Activated naive CD4-positive, alpha-beta T cell treated with anti-CD3 and anti-CD28 coated beads, Interleukin-2, amount 50 U/mL, for 16 hours (primary cell): ENCODE data around the gene VDAC1.
"Not testable (repeated sequence)": the region's sequence is repeated elsewhere in the genome, so short reads cannot be mapped to it uniquely, and the experiment has no call there.

ENCODE experiments used
- DNase-seq: peaks from one replicate; pipeline ENCODE4 v3.0.0-alpha.2; 2020

The VDAC1 gene

DNA sequence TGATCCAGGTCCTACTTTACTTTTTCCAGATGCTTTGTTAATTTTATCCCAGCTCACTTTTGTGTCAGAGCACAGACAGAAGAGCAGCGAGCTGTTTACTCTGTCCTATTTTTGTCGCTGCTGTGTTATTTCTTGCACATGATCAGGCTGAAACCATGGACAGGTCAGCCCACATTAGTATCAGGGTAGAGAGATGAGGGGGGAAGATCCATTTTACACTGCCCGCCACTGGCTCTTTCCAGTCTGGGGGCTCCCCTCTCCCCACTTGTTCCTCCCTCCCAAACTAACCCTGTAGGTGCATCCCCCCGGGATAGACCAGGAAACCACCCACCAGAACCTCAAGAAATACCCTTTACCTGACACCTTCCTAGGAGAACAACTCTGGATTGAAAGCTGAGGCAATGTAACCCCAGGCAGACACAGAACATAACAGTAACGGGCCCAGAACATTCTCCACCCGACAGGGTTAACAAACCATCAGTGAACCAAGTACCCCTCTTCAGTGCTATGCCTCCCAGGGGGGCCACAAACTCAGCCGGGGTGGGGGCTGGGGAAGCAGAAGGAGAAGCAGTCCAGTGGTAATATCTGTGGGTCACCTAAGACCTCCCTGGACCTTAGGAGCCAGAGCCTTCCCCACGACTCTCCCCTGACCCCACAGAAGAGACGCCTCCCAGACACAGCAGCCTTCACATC is 10.3 kb downstream of the VDAC1 start:
- no peak for DNase-seq

DNA sequence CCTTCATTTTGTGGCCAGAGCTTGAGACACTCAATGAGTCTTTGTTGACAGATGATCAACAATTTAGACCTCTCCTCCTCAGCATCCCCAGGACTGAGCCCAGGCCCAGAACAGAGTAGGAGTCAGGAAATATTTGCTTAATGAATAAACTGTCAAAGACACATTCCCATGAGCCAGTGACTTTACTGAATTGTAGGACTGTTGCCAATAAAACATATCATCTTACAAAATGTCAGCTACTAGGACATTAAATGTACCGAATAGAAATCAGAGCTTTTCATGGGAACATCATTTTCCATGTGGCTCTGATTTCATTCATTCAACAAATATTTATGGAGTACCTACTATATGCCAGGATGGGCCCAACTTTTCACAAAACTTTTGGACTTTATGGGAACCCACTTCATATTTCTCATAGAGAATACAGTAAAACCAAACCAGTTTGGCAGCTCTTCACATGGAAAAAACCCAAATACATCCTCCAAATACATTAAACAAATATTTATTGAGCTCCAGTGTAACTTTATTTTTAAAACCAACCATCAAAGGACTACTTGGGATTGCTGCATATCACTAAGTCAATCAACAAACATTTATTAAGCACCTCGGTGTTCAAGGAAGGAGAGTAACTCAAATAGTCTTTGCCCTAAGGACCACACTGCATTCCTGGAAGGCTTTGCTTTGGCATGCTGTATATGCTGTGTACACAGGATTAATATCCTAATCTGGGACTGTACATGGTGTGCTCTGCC is 11.4 kb downstream of the VDAC1 start:
- no peak for DNase-seq

- no peak for DNase-seq
These were observed 12.2 kb downstream of the VDAC1 start for GRCh38 chr5:133992429-133993155.

- no peak for DNase-seq
These were observed 13.4 kb downstream of the VDAC1 start for GRCh38 chr5:133991171-133991910.

- DNase-seq, result no peak
These were observed 14.4 kb downstream of the VDAC1 start for GRCh38 chr5:133990396-133990795.

DNA sequence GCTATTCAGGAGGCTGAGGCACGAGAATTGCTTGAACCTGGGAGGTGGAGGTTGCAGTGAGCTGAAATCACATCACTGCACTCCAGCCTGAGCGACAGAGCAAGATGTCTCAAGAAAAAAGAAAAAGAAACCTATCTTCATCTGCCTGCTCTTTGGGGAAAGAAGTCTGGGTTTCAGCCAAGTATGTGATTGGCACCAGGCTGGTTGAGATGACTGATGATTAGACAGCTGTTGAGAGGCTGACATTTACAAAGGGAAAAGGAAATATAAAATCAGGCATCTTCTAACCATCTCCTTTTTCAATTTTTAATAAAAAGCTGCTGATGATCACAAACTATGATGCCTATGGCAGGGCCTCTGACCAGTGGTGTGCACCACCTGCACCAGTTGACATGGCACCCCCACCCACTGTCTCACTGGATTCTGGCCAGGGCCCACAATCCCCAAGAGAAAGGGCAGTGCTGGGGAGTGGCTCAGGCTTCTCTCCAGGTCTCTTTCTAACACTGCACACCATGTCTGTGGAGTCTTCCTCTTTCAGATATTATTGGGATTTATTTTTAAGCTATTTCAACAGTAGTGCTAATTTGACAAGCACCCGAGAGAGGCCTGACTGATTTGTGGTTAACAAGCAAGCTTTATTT is 19.1 kb downstream of the VDAC1 start:
- DNase-seq, result no peak

GRCh38 chr5:133983674-133984073 is 21.1 kb downstream of the VDAC1 start:
- no peak for DNase-seq

DNA sequence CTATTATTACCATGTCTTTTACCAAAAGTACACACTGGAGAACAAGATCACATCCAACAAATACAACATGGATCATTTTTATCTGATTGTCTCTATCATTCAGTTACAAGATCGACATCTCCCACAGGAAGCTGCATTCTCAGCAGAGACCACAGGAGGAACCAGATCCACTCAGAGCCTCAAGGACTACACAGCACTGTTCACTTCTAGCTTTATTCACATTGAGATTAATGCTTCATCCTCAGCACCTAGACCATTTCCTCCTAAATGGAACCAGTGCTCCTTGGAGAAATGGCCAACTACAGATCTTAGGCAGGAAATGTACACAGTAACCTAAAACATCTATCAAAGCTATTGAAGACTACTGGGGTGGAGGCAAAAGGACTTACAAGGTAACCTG is 23.1 kb downstream of the VDAC1 start:
- DNase-seq, result no peak

DNA sequence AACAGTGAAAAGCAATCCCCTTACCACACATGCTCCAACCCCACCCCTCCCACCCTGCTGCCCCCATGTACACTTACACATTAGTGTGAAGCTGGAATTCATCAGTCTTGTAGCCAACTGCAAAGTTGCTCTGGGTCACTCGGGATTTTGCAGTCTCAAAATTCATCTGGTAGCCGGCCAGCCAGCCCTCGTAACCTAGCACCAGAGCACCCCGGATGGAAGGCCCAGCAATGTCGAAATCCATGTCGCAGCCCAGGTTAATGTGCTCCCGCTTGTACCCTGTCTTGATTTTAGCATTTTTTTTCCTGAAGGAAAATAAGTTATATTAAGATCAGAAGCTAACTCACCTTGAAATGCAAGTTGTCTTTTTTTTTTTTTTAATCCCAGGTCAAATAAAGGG is 24.1 kb downstream of the VDAC1 start:
- DNase-seq, result no peak

DNA sequence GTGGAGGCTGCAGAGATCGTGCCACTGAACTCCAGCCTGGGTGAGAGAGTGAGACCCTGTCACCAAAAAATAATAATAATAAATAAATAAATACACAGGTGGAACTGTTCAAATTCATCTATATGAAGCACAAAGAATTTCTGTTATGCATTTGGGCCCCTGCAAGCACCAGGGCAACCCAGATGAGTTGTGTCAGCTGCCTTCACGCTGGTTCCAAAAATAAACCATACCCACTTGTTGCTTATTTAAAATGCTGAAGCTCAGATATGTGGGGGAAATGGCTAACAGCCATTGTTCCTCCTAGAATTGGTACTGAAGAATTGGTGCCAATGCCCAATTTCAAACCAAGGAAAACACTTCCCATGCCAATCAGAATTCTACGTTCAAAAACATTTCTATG is 25.8 kb downstream of the VDAC1 start:
- DNase-seq, result no peak

DNA sequence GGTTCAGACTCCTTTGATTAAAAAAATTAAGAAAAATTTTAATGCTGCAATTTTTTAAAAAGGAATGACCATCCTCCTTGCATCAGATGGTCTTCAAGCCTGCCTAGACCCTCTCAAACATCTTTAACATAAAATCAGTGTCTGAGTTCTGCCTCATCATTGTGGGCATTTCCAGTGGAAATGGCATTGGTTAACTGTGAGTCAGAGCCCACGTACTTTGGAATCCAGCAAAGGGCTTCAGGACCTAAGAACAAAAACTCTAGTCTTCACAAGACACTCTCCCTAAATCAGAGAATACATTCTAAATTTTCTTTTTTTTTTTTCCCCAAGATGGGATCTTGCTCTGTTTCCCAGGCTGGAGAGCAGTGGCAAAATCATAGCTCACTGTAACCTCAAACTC is 26.9 kb downstream of the VDAC1 start:
- no peak for DNase-seq

- DNase-seq, result no peak
These were observed 27.5 kb downstream of the VDAC1 start for GRCh38 chr5:133977161-133977787.

DNA sequence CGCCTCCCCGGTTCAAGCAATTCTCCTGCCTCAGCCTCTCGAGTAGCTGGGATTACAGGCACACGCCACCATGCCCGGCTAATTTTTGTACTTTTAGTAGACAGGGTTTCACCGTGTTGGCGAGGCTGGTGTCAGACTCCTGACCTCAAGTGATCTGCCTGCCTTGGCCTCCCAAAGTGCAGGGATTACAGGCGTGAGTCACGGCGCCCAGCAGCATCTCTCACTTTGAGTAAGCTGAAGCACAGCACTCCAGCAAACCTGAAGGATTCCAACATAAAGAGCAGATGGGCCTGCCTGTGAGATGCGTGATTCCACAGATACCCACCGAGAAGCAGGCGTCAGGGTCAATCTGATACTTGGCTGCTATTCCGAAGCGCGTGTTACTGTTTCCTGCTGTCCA is 29.2 kb downstream of the VDAC1 start:
- DNase-seq, result not testable (repeated sequence)

GRCh38 chr5:133974142-133974541 is 30.6 kb downstream of the VDAC1 start:
- DNase-seq, result no peak

DNA sequence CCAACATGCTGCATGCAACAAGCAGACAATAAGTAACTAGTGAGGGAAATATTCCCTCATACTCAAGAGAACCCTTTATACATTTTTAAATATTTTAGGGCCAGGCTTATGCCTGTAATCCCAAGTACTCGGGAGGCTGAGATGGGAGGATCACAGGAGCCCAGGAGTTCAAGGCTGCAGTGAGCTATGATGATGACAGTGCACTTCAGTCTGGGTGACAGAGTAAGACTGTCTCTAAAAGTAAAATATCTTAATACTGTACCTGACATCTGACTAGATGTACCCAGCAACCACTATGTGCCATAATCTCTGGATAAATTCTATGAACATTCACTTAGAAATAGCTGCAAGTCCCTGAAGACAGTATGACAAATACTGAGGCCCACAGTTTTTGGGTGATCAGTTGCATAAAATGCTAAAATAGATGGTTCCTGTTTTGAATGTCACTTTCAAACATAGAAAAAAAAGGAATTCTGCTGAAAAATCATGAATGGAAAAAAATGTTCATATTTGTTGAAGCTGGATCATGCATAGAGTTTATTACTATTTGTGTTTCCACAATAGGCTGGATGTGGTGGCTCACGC is 34.4 kb downstream of the VDAC1 start:
- DNase-seq, result no peak

DNA sequence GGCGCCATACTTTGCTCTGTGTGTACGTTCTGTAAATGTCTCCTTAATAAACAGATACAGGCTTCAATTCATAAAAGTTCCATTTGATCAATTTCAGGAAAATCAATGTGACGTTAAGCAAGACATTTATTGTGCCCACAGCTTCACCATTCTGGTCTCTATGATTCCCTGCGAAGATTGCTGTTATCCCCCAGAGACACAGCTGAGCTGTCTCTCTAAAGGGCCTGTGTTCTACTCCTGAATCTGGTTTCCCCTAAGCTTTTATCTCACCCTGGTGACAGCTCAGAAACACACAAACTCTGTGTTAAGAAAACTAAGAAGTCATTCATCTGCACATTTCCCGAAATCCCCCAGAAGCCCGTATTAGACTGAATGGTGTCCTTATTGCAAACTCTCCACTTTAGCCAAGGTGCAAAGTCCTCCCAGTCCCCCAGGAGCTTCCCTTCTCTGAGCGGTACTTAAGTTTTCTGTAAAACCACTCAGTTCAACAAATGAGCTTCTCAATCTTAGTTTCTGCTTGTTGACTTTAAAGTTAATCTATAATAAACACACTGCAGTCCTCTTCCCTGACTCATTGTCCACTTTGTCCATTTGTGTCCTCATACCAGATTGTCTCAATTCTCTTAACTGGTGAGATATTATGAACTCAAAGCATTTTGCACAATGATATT is 35.0 kb downstream of the VDAC1 start:
- DNase-seq, result no peak

GRCh38 chr5:133968204-133968980 is 36.4 kb downstream of the VDAC1 start, which contains the start of gene C5orf15:
C5orf15 (minus strand) TSS chr5:133968625; CDS start chr5:133968584, 41 bp downstream.
- DNase-seq, result peak; percentile 89

DNA sequence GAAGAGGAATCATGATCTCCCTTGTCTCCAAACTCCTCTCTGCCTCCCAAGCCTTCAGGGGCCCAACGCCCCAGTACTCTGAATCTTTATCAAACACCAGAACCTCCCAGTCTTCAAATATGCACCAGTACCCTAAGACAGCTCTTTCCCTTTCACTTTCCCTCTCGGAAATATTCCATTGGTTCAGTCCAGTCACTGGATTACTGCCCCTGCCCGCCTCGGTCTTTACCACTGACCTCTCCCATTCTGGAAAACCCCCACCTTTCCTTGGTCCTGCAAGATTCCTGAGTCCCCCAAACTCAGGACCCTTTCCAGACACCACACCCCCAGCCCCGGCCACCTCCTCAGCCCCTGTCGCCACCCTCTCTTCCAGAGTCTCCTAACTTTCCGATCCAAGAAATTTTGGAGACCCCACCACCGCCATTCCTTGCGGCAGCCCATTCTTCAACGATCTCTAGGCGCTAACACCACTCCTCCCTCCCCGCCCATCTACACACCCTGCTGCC is 37.0 kb downstream of the VDAC1 start:
- DNase-seq, result no peak

DNA sequence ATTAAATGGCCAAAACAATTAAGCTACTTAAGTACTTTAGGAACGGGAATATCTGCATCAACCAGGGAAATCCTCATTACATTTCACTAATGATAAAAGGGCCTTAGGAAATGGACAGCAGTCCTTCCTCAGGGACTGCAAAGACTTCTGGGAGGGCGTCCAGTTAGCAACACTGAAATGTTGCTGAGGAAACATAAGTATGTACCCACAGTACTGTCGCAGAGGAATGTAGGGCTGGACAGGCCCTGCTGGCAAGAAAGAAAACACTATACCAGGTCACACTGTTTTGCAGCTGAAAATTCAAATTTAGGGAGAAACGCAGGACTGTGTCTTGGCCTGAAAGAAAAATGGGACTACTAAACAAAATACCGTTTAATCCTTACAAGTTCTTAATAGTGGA is 37.7 kb downstream of the VDAC1 start:
- DNase-seq, result no peak

DNA sequence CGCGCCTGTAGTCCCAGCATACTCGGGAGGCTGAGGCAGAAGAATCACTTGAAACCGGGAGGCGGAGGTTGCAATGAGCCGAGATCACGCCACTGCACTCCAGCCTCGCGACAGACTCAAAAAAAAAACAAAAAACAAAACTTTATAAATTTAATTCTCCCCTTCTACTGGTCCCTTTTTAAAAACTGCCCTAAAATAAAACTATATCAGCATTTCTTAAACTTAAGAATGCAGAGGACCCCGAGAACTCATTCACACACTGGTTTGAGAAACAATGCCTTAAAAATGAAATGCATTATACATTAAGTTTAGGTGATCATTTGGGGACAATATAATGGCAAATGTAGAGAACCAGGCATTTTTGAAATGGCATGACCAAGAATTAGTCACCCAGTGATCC is 38.7 kb downstream of the VDAC1 start:
- no peak for DNase-seq
